HG02973 (cell line): ENCODE results near the gene ITGAL.
"Not testable (repeated sequence)": the region's sequence is repeated elsewhere in the genome, so short reads cannot be mapped to it uniquely, and the experiment has no call there.

ENCODE experiments used
- ATAC-seq: cut with Tn5 transposase; IDR thresholded peaks from one replicate; pipeline ENCODE4 v1.9.1; 2021; ENCODE audit warnings: moderate library complexity; ENCODE audit not compliant: unreplicated experiment

The ITGAL gene

GRCh38 chr16:30526137-30526822 is 53.7 kb downstream of the ITGAL start, which contains the start of gene ZNF768:
Gene ZNF768 (minus strand): TSS chr16:30526566. CDS start chr16:30526413, 153 bp downstream.
- ATAC-seq = peak; percentile 18

DNA sequence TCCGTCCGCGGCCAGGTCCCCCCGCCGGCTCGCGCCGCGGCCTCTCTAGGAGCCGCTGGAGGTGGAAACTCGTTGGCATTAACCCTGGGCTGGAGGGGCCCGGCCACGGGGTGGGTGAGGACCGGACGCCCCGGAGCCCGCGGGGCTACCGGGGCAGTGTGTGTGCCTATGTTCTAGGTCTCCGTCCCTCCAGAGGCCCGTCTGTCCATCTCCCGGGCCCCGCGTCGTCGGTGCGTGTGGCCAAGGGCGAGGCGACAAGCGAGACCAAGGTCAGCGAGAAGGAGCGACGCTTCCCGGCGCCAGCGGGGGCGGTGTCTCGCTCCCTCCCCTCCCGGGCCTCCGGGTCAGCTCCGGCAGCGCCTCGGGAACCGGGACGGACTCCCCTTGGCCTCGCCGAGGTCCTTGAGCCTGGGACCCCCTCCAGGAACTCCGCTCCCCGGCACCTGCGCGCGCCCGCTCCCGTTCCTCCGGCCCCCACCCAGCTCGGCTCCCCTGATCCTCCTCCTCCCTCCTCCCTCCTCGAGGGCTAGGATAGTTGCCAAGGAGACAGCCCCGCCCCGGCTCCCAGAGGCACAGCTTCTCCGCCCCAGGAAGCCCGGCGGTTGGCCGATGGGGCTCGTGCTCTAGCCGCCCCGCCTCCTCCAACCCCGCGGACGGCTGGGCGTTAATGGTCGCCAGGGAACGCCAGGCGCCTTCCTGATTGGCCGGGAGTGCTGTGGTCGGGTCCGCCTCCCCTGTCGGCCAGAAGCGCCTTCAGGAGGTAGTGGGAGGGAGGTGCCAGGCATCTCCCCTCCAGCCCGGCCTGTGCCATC is 54.5 kb downstream of the ITGAL start:
- ATAC-seq = peak; percentile 79

DNA sequence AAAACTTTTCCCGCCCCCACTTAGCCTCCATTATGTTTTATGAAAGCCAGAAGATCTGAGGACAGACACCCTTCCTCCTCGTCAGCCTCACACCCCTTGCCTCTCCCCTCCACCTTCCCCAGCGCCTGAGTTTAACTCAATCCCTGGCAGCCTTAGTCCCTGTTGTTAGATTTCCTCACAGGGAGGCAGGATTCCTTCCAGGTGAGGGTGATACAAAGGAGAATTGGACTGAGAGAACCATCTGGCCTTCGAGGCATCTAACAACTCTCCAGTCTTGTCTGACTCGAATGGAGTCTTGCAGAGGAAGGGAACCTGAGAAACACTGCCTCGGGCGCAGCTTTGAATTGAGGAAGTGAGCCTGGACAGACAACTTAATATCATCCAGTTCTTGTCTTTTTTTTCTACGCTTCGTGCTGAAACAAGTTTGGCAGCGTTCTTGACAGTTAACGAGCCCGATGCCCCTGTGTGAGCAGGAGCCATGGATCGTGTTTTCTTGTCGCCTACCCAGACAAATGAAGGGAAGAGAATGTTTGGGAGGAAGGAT is 55.2 kb downstream of the ITGAL start:
- no peak for ATAC-seq

GRCh38 chr16:30528799-30529457 is 56.4 kb downstream of the ITGAL start:
- ATAC-seq = no peak

DNA sequence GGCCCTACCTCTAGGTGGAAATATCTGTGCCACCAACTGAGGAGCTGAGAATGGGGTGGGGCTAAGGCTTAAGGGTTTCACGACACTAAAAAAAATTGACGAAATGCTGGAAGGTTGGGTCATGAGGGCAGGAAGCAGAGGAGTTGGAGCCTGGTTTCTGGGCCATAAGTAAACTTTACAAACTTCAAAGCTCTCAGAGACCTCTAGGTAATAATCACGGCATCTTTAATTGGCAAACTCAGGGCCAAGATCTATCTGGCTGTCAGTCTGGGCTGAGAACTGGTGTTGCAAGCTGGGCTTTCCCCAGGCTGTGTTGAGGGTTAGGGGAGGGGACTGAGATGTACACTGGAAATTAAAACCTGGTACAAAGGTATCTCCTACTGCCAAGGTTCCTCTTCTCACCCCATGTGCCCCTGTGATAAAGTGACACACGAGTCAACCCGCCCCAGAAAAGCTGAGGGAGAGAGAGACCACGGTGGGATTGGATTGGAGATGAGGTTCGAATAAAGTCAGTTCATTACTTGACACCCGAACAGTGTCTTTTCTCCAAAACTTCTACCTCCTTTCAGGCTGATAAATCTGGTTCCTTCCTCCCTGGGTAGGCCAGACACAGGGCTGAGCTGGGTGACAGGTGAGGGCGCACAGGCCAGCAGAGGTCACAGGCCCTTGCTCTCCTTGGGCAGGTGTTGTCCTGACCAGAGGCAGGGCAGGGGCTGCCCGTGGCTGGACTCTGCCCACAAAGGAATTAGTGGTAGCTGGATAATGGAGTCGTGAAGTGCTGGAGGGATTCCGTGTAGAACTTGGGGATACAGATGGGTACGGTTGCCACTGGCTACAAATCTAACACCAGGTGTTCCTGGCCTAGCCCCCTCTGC is 57.9 kb downstream of the ITGAL start:
- no peak for ATAC-seq

DNA sequence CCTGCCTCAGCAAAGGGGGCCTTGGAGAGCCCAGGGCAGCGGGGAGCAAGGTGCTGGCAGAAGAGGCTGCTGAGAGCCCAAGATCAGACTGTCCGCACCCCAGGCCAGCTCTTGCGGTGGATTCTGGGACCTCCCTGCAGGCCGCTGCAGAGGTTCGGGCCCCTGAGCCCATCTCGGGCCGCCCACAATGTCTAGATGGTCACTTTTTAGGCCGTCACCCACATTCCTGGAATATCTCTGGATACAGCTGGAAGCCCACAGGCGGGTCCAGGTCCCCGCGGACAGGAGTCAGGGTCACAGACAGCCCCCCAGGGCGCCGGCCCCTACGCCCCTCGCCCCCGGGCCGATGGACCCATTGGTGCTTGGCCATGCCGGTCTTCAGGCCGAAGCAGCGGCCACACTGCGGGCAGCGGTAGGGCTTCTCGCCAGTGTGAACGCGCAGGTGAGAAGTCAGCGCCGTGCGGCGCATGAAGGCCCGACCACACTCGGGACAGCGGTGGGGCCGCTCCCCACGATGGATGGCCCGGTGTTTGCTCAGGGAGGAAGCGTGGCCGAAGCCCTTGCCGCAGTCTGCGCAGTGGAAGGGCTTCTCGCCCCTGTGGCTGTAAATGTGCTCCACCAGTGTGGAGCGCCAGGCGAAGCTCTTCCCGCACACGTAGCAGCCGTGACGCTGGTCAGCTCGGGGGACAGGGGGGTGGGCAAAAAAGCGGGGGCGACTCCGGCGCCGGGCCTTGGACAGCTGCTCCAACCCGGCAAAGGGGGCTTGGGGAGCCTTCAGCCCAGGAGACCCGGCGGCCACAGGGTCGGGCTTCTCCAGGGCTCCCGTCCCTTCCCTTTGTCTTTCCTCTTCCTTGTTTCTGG is 60.0 kb downstream of the ITGAL start:
- ATAC-seq = no peak

DNA sequence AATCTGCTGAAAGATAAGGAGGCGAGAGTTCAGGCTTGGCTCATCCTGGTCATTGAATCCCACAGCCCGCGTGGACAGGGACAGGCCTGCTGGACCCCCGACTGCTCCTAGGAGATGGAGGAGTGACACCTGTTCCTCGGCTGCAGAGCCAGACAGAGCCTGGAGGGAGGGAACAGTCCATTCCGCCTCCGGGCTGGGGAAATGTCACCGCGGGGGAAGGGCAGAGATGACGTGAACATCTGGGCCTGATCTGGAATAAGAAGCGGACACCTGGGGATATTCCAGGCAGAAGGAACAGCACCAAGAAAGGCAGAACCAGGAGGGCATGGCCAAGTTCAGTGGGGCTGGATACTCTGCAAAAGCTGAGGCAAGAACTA is 60.6 kb downstream of the ITGAL start:
- no peak for ATAC-seq

GRCh38 chr16:30533748-30534367 is 61.3 kb downstream of the ITGAL start:
- no peak for ATAC-seq

DNA sequence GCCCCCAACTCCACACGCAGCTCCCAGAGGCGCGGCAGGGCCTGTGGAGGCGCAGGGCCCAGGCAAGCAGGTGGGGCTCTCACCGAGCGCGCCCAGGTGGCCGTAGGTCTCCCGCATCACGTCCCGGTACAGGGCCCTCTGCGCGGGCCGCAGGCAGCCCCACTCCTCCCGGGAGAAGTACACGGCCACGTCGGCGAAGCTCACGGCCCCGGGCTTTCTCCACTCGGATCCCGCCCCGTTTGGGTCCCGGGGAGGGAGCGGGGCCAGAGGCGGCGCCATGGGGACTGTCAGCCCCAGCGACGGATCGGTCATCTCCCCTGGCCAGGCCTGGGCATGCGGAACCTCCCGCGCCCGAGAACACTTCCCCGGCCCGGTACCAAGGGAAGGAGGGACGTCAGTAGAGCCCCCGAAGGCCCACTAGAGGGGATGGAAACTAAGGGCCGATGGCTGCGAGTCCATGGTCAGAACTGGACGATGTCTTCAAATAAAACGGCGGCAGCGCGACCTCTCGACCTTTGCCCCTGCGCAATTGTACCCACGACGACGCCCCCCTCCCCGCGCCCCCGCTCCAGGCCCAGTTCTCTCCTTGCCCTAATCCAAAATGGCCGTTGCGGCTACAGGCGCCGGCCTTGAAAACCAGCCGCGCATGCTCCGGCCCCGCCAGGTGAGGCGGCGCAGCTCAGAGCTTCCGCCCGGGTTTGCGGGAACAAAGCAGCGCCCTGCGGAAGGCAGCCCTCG is 62.0 kb downstream of the ITGAL start, which contains the start of gene ZNF747:
TSS of gene ZNF747 (minus strand) at position 491 of the 738 bp plus-strand sequence. CDS start at position 312, 179 bp downstream.
- ATAC-seq = no peak

- no peak for ATAC-seq
These were observed 62.7 kb downstream of the ITGAL start for GRCh38 chr16:30535106-30535776.

GRCh38 chr16:30535777-30536190 is 63.2 kb downstream of the ITGAL start:
- peak; percentile 57 for ATAC-seq

DNA sequence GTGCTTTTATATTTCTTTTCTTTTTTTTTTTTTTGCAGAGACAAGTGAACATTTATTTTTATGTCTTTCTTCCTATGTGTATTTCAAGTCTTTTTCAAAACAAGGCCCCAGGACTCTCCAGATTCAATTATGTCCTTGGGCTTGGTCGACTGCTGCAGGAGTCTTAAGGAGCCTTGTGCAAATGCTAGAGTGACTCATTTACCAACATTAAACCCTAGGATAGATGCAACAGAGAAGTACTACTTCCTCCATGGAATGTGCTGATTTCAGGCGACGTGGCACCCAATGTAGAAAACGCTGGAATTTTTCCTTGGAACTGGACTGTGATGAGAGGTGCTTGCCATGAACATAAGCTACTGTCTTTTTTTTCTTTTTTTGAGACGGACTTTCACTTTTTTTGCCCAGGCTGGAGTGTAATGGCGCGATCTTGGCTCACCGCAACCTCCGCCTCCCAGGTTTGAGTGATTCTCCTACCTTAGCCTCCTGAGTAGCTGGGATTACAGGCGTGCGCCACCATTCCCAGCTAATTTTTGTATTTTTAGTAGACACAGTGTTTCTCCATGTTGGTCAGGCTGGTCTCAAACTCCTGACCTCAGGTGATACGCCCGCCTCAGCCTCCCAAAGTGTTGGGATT is 64.0 kb downstream of the ITGAL start:
- ATAC-seq = not testable (repeated sequence)

DNA sequence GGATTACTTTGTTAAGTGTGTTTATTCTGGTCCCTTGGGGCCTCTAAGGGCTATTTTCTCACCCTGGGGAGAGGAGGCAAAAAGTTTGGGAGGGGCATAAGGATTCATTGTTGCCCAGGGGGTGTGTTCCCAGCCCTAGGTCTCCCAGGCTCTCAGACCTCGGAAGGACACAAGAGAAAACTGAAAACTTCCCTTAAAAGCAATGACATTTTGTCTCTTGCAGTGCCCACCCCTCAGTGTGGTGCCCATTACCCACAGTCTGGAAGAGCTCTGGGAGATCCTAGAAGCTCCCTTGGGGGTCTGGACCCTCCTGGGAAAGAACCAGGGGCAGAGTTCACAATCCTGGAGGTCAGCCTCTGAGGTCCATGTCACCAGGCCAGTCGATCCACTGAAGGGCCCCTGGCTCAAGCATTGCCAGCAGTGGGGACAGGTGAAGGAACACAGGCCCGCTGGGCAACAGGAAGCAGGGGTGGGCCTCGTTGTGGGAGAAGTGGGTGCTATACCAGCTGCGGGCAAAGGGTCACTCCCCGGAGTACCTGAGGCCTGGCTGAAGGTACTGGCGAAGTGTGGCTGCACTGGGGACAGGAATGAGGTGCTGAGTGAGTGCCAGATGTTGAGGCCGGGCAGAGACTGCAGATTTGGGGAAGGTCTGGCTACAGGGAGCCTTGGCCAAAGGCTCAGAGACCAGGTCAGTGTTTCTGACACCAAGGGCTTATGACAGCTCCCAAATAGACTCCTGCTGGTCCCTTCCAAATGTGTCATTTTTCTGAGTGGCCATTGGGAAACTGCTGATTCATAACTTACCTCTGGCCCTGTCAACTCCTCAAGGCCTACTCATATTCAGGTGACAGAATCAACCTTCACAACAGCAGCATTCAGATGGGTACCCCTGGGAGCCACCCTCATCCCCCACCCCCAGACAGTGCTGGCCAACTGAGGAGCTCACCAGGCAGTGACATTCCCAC is 66.7 kb downstream of the ITGAL start:
- no peak for ATAC-seq

GRCh38 chr16:30539986-30540526 is 67.5 kb downstream of the ITGAL start:
- not testable (repeated sequence) for ATAC-seq

DNA sequence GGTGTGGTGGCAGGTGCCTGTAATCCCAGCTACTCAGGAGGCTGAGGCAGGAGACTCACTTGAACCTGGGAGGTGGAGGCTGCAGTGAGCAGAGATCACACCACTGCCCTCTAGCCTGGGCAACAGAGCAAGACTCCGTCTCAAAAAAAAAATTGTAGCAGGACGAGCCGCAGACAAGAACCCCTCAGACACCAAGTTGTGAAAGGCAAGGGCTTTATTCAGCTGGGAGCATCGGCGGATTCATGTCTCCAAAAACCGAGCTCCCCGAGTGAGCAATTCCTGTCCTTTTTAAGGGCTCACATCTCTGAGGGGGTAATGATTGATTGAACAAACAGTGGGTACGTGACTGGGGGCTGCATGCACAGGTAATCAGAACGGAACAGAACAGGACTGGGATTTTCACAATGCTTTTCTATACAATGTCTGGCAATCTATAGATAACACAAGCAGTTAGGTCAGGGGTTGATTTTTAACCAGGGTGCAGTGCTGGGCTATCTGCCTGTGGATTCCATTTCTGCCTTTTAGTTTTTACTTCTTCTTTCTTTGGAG is 68.4 kb downstream of the ITGAL start:
- not testable (repeated sequence) for ATAC-seq
